ENCODE results near the gene ECM2. TPM values are rescaled to one million over a fixed set of nuclear protein-coding genes. Genes with fewer than 3 reads are reported as not detected.

Gene ECM2
- total and polyA plus RNA-seq, 7 donors, result 1.2 to 19.7 (median 5.4) TPM; not detected in 1

- H3K36me3 ChIP-seq, result peaks cover 0 to 7% (median 0%) of the 10 kb centered on the region in 4 donors
- no peak for DNase-seq
- intact Hi-C loops (cut with DNase I), result no loop called here
- peaks cover 0 to 27% (median 21%) of the 10 kb centered on the region in 4 donors for H3K4me1 ChIP-seq
- TF ChIP-seq EP300 (IDR thresholded peaks at IDR 0.05), result no peak
- TF ChIP-seq, protein P1, sequence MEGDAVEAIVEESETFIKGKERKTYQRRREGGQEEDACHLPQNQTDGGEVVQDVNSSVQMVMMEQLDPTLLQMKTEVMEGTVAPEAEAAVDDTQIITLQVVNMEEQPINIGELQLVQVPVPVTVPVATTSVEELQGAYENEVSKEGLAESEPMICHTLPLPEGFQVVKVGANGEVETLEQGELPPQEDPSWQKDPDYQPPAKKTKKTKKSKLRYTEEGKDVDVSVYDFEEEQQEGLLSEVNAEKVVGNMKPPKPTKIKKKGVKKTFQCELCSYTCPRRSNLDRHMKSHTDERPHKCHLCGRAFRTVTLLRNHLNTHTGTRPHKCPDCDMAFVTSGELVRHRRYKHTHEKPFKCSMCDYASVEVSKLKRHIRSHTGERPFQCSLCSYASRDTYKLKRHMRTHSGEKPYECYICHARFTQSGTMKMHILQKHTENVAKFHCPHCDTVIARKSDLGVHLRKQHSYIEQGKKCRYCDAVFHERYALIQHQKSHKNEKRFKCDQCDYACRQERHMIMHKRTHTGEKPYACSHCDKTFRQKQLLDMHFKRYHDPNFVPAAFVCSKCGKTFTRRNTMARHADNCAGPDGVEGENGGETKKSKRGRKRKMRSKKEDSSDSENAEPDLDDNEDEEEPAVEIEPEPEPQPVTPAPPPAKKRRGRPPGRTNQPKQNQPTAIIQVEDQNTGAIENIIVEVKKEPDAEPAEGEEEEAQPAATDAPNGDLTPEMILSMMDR (IDR thresholded peaks at IDR 0.05), result no peak
- TF ChIP-seq POLR2AphosphoS5 (IDR thresholded peaks at IDR 0.05), result no peak
- no peak for TF ChIP-seq POLR2A (IDR thresholded peaks at IDR 0.05)
- H3K27me3 ChIP-seq, result no peaks in the 10 kb centered on the region
- H3K9me3 ChIP-seq, result no peaks in the 10 kb centered on the region
- no peak overlapping the region for H3K27ac ChIP-seq
- WGBS, 2 donors, result 96 to 99% methylated on average over 2 of the region's 2 CpGs
- H3K4me3 ChIP-seq, result no peak overlapping the region
These were observed 67.6 kb downstream of the ECM2 start for GRCh38 chr9:92468206-92468605.

DNA sequence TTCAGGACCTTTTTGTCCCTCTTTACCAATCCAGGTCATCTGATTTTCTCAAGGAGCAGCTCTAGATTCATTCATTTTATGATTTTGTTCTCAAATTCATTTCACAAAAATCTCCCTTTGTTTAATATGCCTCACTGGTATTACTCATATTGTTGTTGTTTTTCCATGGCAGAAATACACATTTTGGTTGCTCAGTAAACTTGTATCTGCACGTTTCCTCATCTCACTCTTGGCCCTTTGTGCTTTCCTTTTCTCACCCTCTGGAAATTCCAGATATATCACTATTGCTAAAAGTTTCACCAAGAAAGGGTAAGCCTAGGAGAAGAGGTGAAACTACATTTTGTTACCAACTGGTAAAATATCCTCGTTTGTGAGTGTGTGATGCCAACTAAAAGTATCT lies 68.3 kb downstream of the ECM2 start:
- Histone ChIP-seq H3K27ac (no peak overlapping the region), H3K27me3 (no peaks in the 10 kb centered on the region), H3K4me1 (peaks cover 0 to 31% (median 24%) of the 10 kb centered on the region in 4 donors), H3K36me3 (no peaks in the 10 kb centered on the region), H3K9me3 (no peaks in the 10 kb centered on the region), H3K4me3 (no peak overlapping the region)
- intact Hi-C loops (cut with DNase I), result no loop called here
- DNase-seq, result no peak
- WGBS, 2 donors, result 86 to 90% methylated on average over 2 of the region's 2 CpGs
- TF ChIP-seq POLR2AphosphoS5 (IDR thresholded peaks at IDR 0.05), result no peak
- no peak for TF ChIP-seq POLR2A (IDR thresholded peaks at IDR 0.05)
- no peak for TF ChIP-seq EP300 (IDR thresholded peaks at IDR 0.05)
- TF ChIP-seq, protein P1 (IDR thresholded peaks at IDR 0.05), result no peak

- WGBS, 2 donors, result 81 to 93% methylated on average over 1 of the region's 1 CpG
- H3K4me1 ChIP-seq, result peaks cover 0 to 31% (median 24%) of the 10 kb centered on the region in 4 donors
- H3K4me3 ChIP-seq, result no peak overlapping the region
- no peaks in the 10 kb centered on the region for H3K9me3 ChIP-seq
- no peaks in the 10 kb centered on the region for H3K36me3 ChIP-seq
- no peak for TF ChIP-seq POLR2A (IDR thresholded peaks at IDR 0.05)
- TF ChIP-seq, protein P1 (IDR thresholded peaks at IDR 0.05), result no peak
- no peak for TF ChIP-seq EP300 (IDR thresholded peaks at IDR 0.05)
- no peak for TF ChIP-seq POLR2AphosphoS5 (IDR thresholded peaks at IDR 0.05)
- no peak overlapping the region for H3K27ac ChIP-seq
- H3K27me3 ChIP-seq, result no peaks in the 10 kb centered on the region
- intact Hi-C loops (cut with DNase I), result no loop called here
- DNase-seq, result no peak
These were observed 68.7 kb downstream of the ECM2 start for GRCh38 chr9:92467041-92467440.

DNA sequence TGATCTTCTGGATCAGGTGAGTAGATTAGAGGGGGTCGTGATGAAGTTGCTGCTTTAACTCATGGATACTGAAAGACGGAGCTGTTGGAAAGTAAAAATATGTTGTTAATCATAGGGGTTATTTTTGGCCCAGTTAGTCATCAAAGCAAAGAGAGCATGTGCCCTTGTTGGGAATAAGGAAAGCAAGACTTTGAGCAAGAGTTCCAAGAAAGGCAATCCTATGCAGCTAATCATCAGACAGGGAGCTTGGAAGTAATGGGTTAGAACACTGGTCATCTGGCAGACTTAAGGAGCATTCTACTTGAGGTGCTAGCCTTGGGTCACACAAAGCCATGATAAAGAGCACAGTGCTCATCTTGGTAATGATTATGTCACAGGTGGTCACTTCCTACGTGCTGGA lies 71.8 kb downstream of the ECM2 start:
- DNase-seq, result no peak
- peaks cover 0 to 35% (median 26%) of the 10 kb centered on the region in 4 donors for H3K4me1 ChIP-seq
- no peak for TF ChIP-seq POLR2A (IDR thresholded peaks at IDR 0.05)
- TF ChIP-seq POLR2AphosphoS5 (IDR thresholded peaks at IDR 0.05), result peak; percentile 38 to 73 (median 61)
- peak in 3 of 4 donors; percentile 13 to 71 (median 59) for TF ChIP-seq EP300 (IDR thresholded peaks at IDR 0.05)
- TF ChIP-seq, protein P1 (IDR thresholded peaks at IDR 0.05), result no peak
- H3K9me3 ChIP-seq, result no peaks in the 10 kb centered on the region
- peak overlapping the region; percentile 68 to 86 (median 85) for H3K27ac ChIP-seq
- WGBS, 2 donors, result 85 to 88% methylated on average over 3 of the region's 3 CpGs
- intact Hi-C loops (cut with DNase I), result loop anchor here (2.0 kb wide), 1 partner anchor 43 kb away; no protein-coding TSS in a partner anchor
- no peaks in the 10 kb centered on the region for H3K27me3 ChIP-seq
- H3K36me3 ChIP-seq, result no peaks in the 10 kb centered on the region
- no peak overlapping the region for H3K4me3 ChIP-seq

DNA sequence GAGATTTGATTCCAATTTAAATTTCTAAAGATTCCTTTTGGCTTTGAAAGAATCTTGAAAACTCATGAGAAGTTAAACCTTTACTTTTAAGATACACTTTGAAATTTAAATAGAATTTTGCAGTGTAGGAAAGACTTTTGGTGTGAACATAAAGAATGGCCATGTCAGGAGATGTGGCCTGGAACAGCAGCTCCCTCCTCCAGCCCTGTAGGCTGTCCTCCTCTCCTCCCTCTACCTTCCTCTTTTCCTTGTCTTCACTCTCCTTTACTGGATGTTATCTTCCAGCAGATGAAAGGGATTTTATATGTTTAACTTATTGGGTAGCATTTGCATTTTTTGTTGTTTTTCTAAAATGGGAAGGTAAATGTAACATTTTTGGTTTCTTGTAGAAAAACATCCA lies 72.4 kb downstream of the ECM2 start:
- no peak for DNase-seq
- H3K9me3 ChIP-seq, result no peaks in the 10 kb centered on the region
- no peaks in the 10 kb centered on the region for H3K27me3 ChIP-seq
- no peak for TF ChIP-seq POLR2AphosphoS5 (IDR thresholded peaks at IDR 0.05)
- TF ChIP-seq, protein P1 (IDR thresholded peaks at IDR 0.05), result no peak
- no peak for TF ChIP-seq EP300 (IDR thresholded peaks at IDR 0.05)
- no peak for TF ChIP-seq POLR2A (IDR thresholded peaks at IDR 0.05)
- intact Hi-C loops (cut with DNase I), result no loop called here
- no peaks in the 10 kb centered on the region for H3K36me3 ChIP-seq
- H3K4me3 ChIP-seq, result no peak overlapping the region
- peak overlapping the region; percentile 68 to 86 (median 85) for H3K27ac ChIP-seq
- H3K4me1 ChIP-seq, result peaks cover 0 to 36% (median 30%) of the 10 kb centered on the region in 4 donors

Measured in sigmoid colon (tissue), 7 donors.